Caco-2 (cell line): Measurements from ENCODE around the gene PTK7. TPM values are rescaled to one million over a fixed set of nuclear protein-coding genes. Genes with fewer than 3 reads are reported as not detected.
A peak's percentile ranks its signal among the peaks of the same experiment; 100 is the strongest.

Experiments used
- BruUV-seq: library from RNA; stranded (reverse); fragments of 400-500 nt; replicated peaks from 2 replicates; lab custom pipeline; 2021; lab: Mats Ljungman, UMichigan
- CTCF ChIA-PET: fragments of 300-600 bp; sonication (Branson Sonifier 250); formaldehyde crosslinking; loops from one replicate; lab custom pipeline; 2022; ENCODE audit warnings: antibody characterized with exemption; lab: Charles Lee
- POLR2A ChIA-PET: fragments of 300-600 bp; sonication (Branson Sonifier 250); formaldehyde crosslinking; loops from one replicate; lab custom pipeline; 2022; ENCODE audit warnings: antibody characterized with exemption; lab: Charles Lee
- DNase-seq, 2 experiments: peaks; one replicate each; pipeline versions ENCODE4 v3.0.0 to v3.0.0-alpha.2; 2020 to 2022
- H3K27me3 ChIP-seq: replicated peaks from 2 replicates; pipeline ENCODE4 v1.6.0; 2011; ENCODE audit warnings: low read length; ENCODE audit not compliant: control insufficient read depth, insufficient read depth
- H3K36me3 ChIP-seq: 2 replicates; pipeline ENCODE4 v1.5.1; 2011; ENCODE audit warnings: low read length; ENCODE audit not compliant: control insufficient read depth, insufficient read depth
- H3K4me1 ChIP-seq: fragments of 250-450 bp; sonication (Bioruptor Pico); 2 replicates; pipeline ENCODE4 v1.5.1; 2020; ENCODE audit warnings: mild to moderate bottlenecking
- H3K4me3 ChIP-seq: 2 replicates; pipeline ENCODE4 v1.5.1; 2011; ENCODE audit warnings: low read depth, mild to moderate bottlenecking, control low read depth, low read length
- H3K9me3 ChIP-seq: fragments of 250-450 bp; sonication (Bioruptor Pico); 2 replicates; pipeline ENCODE4 v1.5.1; 2020; ENCODE audit warnings: mild to moderate bottlenecking, moderate library complexity
- H3K27ac Mint-ChIP-seq: one replicate; pipeline ENCODE4 v1.8.0; 2022; ENCODE audit warnings: mixed read lengths; ENCODE audit not compliant: unreplicated experiment
- H3K27me3 Mint-ChIP-seq: one replicate; pipeline ENCODE4 v1.8.0; 2022; ENCODE audit warnings: mixed read lengths; ENCODE audit not compliant: insufficient read depth, unreplicated experiment
- H3K36me3 Mint-ChIP-seq: one replicate; pipeline ENCODE4 v1.8.0; 2022; ENCODE audit warnings: mild to moderate bottlenecking, mixed read lengths; ENCODE audit not compliant: insufficient read depth, unreplicated experiment
- H3K4me1 Mint-ChIP-seq: one replicate; pipeline ENCODE4 v1.8.0; 2022; ENCODE audit warnings: low read depth, mixed read lengths; ENCODE audit not compliant: unreplicated experiment
- H3K4me3 Mint-ChIP-seq: one replicate; pipeline ENCODE4 v1.8.0; 2022; ENCODE audit warnings: mild to moderate bottlenecking, moderate library complexity, mixed read lengths; ENCODE audit not compliant: unreplicated experiment
- H3K9me3 Mint-ChIP-seq: one replicate; pipeline ENCODE4 v1.8.0; 2022; ENCODE audit warnings: mixed read lengths; ENCODE audit not compliant: unreplicated experiment
- intact Hi-C: fragments of 100-400 bp; cut with micrococcal nuclease; formaldehyde crosslinking; loops from one replicate; pipeline ENCODE4 v1.10.0; 2022; ENCODE audit not compliant: unreplicated experiment
- total RNA-seq: library from RNA; stranded (reverse); gene quantifications from 2 replicates; pipeline ENCODE4 v1.2.3, GENCODE V29; 2022
- TF ChIP-seq, protein P1 (sequence below), 2 experiments: fragments of 200-600 bp in 1 of 2; IDR thresholded peaks; 1 replicate in 1 of 2; 2 replicates in 1 of 2; pipeline versions ENCODE4 v1.5.1 to v1.8.0; 2011 to 2022; ENCODE audit warnings: antibody characterized with exemption in 1 of 2, control low read depth in 1 of 2, inconsistent platforms in 1 of 2, low read depth in 1 of 2, low read length in 1 of 2, mild to moderate bottlenecking in 1 of 2, moderate library complexity in 1 of 2; ENCODE audit not compliant: insufficient read depth in 1 of 2, severe bottlenecking in 1 of 2, unreplicated experiment in 1 of 2

Gene PTK7
- total RNA-seq, 1 experiment from 2014 or later: 180 TPM

DNA sequence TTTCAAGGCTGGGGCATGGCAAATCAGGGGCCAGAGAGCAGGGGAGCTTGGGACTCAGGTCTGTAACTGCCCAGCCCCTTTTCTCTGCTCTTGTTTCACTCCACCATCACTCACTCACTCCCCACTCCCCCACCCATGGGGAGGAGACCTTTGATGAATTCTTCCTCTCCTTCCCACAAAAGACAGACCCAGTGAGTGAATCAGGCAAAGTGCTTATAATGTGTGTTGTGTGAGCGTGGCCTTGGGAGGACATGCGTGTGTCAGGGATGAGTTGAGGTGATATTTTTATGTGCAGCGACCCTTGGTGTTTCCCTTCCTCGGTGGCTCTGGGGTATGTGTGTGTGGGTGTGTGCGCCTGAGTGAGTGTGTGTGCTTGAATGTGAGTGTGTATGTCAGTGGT, 104.9 kb downstream of the PTK7 start:
- intact Hi-C loops: no loop called here
- ChIA-PET CTCF (no interaction called here), POLR2A (interaction anchor here (0.8 kb wide), 1 partner anchor 181 kb away, joined by 3 read pairs; no protein-coding TSS in a partner anchor)
- H3K4me1 ChIP-seq: no peaks in the 10 kb centered on the region
- peak overlapping the region; percentile 91 for H3K4me3 Mint-ChIP-seq
- no peak for DNase-seq
- H3K27me3 ChIP-seq: no peaks in the 10 kb centered on the region
- no peaks in the 10 kb centered on the region for H3K9me3 ChIP-seq
- no peaks in the 10 kb centered on the region for H3K9me3 Mint-ChIP-seq
- H3K27ac Mint-ChIP-seq: peak overlapping the region; percentile 33
- H3K36me3 ChIP-seq: peaks cover 6% of the 10 kb centered on the region
- peaks cover 20% of the 10 kb centered on the region for H3K36me3 Mint-ChIP-seq
- peaks cover 14% of the 10 kb centered on the region for H3K4me1 Mint-ChIP-seq
- no peak overlapping the region for H3K4me3 ChIP-seq
- H3K27me3 Mint-ChIP-seq: no peaks in the 10 kb centered on the region
- BruUV-seq: no TSS peak
- TF ChIP-seq, protein P1, sequence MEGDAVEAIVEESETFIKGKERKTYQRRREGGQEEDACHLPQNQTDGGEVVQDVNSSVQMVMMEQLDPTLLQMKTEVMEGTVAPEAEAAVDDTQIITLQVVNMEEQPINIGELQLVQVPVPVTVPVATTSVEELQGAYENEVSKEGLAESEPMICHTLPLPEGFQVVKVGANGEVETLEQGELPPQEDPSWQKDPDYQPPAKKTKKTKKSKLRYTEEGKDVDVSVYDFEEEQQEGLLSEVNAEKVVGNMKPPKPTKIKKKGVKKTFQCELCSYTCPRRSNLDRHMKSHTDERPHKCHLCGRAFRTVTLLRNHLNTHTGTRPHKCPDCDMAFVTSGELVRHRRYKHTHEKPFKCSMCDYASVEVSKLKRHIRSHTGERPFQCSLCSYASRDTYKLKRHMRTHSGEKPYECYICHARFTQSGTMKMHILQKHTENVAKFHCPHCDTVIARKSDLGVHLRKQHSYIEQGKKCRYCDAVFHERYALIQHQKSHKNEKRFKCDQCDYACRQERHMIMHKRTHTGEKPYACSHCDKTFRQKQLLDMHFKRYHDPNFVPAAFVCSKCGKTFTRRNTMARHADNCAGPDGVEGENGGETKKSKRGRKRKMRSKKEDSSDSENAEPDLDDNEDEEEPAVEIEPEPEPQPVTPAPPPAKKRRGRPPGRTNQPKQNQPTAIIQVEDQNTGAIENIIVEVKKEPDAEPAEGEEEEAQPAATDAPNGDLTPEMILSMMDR (IDR thresholded peaks at IDR 0.05; ENCODE audit: insufficient read depth in 1 of 2, low read depth in 1 of 2, low read length in 1 of 2, severe bottlenecking in 1 of 2, unreplicated experiment in 1 of 2): no peak

DNA sequence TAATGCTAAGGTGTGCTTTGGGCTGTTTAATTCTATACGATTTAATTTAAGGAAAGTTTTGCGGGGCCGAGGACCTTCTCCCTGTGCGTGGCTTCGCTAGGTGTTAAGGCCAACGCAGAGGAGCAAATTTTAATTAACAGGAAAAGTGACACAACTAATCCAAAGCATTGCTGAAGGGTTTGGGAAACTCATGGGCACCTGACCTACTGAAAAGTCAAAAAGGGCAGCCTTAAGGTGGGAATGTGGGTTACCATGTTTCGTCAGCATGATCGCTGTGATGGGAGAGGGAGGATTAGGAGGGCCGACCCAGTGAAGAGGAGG, 105.5 kb downstream of the PTK7 start:
- H3K27ac Mint-ChIP-seq: peak overlapping the region; percentile 33
- DNase-seq: no peak
- intact Hi-C loops: no loop called here
- no peaks in the 10 kb centered on the region for H3K9me3 ChIP-seq
- H3K4me1 Mint-ChIP-seq: peaks cover 14% of the 10 kb centered on the region
- H3K36me3 Mint-ChIP-seq: peaks cover 17% of the 10 kb centered on the region
- TF ChIP-seq, protein P1 (IDR thresholded peaks at IDR 0.05; ENCODE audit: insufficient read depth in 1 of 2, low read depth in 1 of 2, low read length in 1 of 2, severe bottlenecking in 1 of 2, unreplicated experiment in 1 of 2): no peak
- H3K27me3 Mint-ChIP-seq: no peaks in the 10 kb centered on the region
- no peaks in the 10 kb centered on the region for H3K4me1 ChIP-seq
- H3K27me3 ChIP-seq: no peaks in the 10 kb centered on the region
- TSS peak; percentile 78 for BruUV-seq
- ChIA-PET POLR2A (interaction anchor here (1.0 kb wide), 2 partner anchors 11 to 122 kb away, joined by 3 to 8 read pairs; partner anchors contain the start of genes KLC4, MRPL2 and SRF), CTCF (interaction anchor here (0.8 to 1.0 kb wide), 2 partner anchors 10 to 47 kb away, joined by 4 to 6 read pairs; partner anchors contain the start of gene DNPH1)
- peaks cover 3% of the 10 kb centered on the region for H3K36me3 ChIP-seq
- peak overlapping the region; percentile 61 for H3K4me3 ChIP-seq
- no peaks in the 10 kb centered on the region for H3K9me3 Mint-ChIP-seq
- H3K4me3 Mint-ChIP-seq: peak overlapping the region; percentile 91

DNA sequence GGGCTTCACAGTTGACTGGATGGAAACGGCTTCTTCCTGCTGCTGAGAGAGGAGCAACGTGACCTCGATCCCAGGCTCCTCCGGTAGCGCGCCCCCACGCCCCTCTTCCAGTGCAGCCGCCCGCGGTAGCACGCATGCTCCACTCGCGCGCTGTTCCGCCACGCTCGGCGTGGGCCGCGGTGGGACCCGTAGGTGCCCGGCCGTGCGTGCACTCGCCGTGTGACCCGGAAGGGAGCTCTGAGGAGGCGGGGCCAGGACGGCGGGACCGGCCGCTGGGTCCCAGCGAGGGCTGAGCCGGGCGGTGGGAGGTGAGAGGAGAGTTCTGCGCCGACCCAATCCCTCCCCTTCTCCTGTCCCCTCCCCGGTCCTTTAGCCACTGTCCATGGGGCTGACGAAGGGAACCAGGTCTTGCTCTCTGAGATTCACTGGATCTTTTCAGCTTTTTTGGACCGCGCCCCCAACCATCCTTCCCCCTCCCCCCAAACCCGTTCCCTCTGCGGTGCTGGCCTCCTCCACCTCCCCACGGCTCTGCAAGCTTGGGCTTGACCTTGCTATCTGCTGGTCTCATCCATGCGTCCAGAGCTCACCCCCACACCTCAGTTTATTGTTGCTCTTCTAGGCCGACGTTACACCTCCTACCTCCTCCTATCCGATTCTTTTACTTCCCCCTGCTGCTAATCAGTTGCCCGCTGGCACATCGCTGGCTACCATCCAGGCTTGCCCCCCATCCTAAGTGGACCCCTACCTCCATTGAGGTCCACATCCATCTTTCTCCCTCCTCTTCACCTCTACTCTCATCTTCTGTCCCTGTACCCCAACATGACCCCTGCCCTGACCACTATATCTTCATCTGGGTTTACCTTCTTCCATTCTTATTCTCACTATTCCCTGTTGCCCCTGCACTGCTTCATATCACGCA, 106.1 kb downstream of the PTK7 start, which contains the start of gene CUL9:
TSS of gene CUL9 (plus strand) at position 255 of the 919 bp plus-strand sequence. CDS start 2,115 bp downstream, outside the sequence.
- intact Hi-C loops: no loop called here
- Histone ChIP-seq H3K36me3 (peaks cover 3% of the 10 kb centered on the region), H3K27me3 (no peaks in the 10 kb centered on the region), H3K9me3 (no peaks in the 10 kb centered on the region), H3K4me3 (peak within 1 kb of the TSS; percentile 61), H3K4me1 (no peaks in the 10 kb centered on the region)
- ChIA-PET POLR2A (interaction anchor here (0.5 to 1.0 kb wide), 9 partner anchors 8 to 295 kb away, joined by 3 to 8 read pairs (median 3); partner anchors contain the start of genes DNPH1, KLC4, MRPL2 and PTK7), CTCF (interaction anchor here (0.6 to 1.0 kb wide), 4 partner anchors 10 to 196 kb away, joined by 3 to 6 read pairs (median 4); partner anchors contain the start of gene DNPH1)
- Mint-ChIP-seq H3K4me1 (peaks cover 14% of the 10 kb centered on the region), H3K27ac (peak within 1 kb of the TSS; percentile 33), H3K27me3 (no peaks in the 10 kb centered on the region), H3K36me3 (peaks cover 17% of the 10 kb centered on the region), H3K9me3 (no peaks in the 10 kb centered on the region), H3K4me3 (peak within 1 kb of the TSS; percentile 91)
- no TSS peak for BruUV-seq
- DNase-seq: peak; percentile 71 to 83
- TF ChIP-seq, protein P1 (IDR thresholded peaks at IDR 0.05; ENCODE audit: insufficient read depth in 1 of 2, low read depth in 1 of 2, low read length in 1 of 2, severe bottlenecking in 1 of 2, unreplicated experiment in 1 of 2): no peak
